H1 (cell line): ENCODE results near the gene ADCY2.

Experiments used
- ASH2L ChIP-seq: fragments of 200-600, 300-600 bp; sonication (generic); IDR thresholded peaks from one replicate; pipeline ENCODE4 v1.7.1; 2017; ENCODE audit warnings: low read length
- CEBPB ChIP-seq: IDR thresholded peaks from 2 replicates; pipeline ENCODE4 v1.6.1; 2012; ENCODE audit warnings: low read depth, low read length
- EP300 ChIP-seq, 2 experiments: IDR thresholded peaks; 1 replicate in 1 of 2; 2 replicates in 1 of 2; pipeline ENCODE4 v1.6.1; 2011 to 2012; ENCODE audit warnings: low read depth in 2 of 2, low read length in 2 of 2, mild to moderate bottlenecking in 2 of 2, borderline replicate concordance in 1 of 2, inconsistent platforms in 1 of 2, moderate library complexity in 1 of 2
- EZH2 ChIP-seq: fragments of 200-600 bp; sonication (generic); IDR thresholded peaks from 2 replicates; pipeline ENCODE4 v1.7.1; 2012; ENCODE audit warnings: low read depth, mild to moderate bottlenecking, moderate library complexity, low read length, inconsistent platforms; ENCODE audit not compliant: severe bottlenecking
- FOSL1 ChIP-seq: IDR thresholded peaks from 2 replicates; pipeline ENCODE4 v1.6.1; 2011; ENCODE audit warnings: mild to moderate bottlenecking, low read depth, low read length, moderate library complexity; ENCODE audit not compliant: insufficient read depth
- POLR2A ChIP-seq, 2 experiments: IDR thresholded peaks; 1 replicate in 1 of 2; 2 replicates in 1 of 2; pipeline ENCODE4 v1.6.1; 2011; ENCODE audit warnings: low read depth in 2 of 2, low read length in 2 of 2, mild to moderate bottlenecking in 2 of 2; ENCODE audit errors: control extremely low read depth in 1 of 2
- RNF2 ChIP-seq: fragments of 200-900, 300-1000 bp; sonication (generic); IDR thresholded peaks from 2 replicates; pipeline ENCODE4 v1.7.1; 2016; ENCODE audit warnings: borderline replicate concordance, low read depth, mild to moderate bottlenecking, antibody characterized with exemption, low read length; ENCODE audit not compliant: poor library complexity, severe bottlenecking; ENCODE audit errors: missing control alignments
- RXRA ChIP-seq: IDR thresholded peaks from 2 replicates; pipeline ENCODE4 v1.6.1; 2011; ENCODE audit warnings: low read depth, mild to moderate bottlenecking, low read length, moderate library complexity; ENCODE audit not compliant: insufficient read depth
- SIN3A ChIP-seq, 2 experiments: IDR thresholded peaks in 1 of 2; conservative IDR thresholded peaks in 1 of 2; 2 replicates each; pipeline ENCODE4 v1.6.1; 2011 to 2012; ENCODE audit warnings: low read length in 2 of 2, improper control_type of control experiment in 1 of 2, low read depth in 1 of 2, mild to moderate bottlenecking in 1 of 2
- SRF ChIP-seq: IDR thresholded peaks from 2 replicates; pipeline ENCODE4 v1.6.1; 2011; ENCODE audit warnings: mild to moderate bottlenecking, low read depth, low read length, moderate library complexity
- YY1 ChIP-seq: IDR thresholded peaks from 2 replicates; pipeline ENCODE4 v1.6.1; 2011; ENCODE audit warnings: low read depth, mild to moderate bottlenecking, low read length
- TF ChIP-seq, protein P1 (sequence below), 3 experiments: IDR thresholded peaks; 1 replicate in 2 of 3; 2 replicates in 1 of 3; pipeline versions ENCODE4 v1.5.1 to v1.6.1; 2011; ENCODE audit warnings: low read length in 3 of 3, mild to moderate bottlenecking in 3 of 3, inconsistent platforms in 2 of 3, low read depth in 1 of 3, moderate library complexity in 1 of 3; ENCODE audit not compliant: insufficient read depth in 1 of 3; ENCODE audit errors: control extremely low read depth in 1 of 3

DNA sequence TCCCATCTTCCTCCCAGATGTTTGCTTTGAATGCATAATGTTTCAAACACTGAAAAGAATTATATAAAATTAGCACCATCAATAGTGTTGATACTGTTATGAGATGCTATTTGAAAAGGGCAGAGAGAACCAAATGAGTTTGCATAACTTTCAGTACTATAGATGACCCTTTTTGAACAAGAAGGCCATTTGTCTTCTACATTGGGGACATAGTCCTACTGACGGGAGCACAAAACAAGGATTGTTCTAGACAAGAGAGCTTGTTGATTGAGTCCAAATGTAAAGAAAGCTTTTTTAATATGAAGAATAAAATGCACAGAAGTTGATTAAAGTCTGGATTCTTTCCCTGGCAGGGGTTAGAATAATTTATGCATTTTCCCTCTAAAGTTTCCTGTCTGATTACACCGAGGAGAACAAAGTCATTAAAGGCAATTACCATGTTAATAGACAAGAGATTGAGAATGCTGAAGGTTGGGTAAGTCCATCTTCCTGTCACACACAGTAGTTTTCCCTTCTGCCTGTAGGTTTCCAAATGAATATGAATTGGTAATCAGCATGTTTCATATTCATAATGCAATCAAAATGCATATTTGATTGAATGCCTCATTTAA, 32.8 kb upstream of the ADCY2 start:
- TF ChIP-seq POLR2A (IDR thresholded peaks at IDR 0.05; ENCODE audit: control extremely low read depth in 1 of 2, low read depth in 2 of 2, low read length in 2 of 2): no peak
- TF ChIP-seq YY1: no peak
- no peak for TF ChIP-seq EZH2
- TF ChIP-seq RNF2: no peak
- TF ChIP-seq ASH2L: no peak
- TF ChIP-seq EP300 (IDR thresholded peaks at IDR 0.05; ENCODE audit: borderline replicate concordance in 1 of 2, low read depth in 2 of 2, low read length in 2 of 2): no peak
- TF ChIP-seq SIN3A (conservative IDR thresholded peaks at IDR 0.05 in 1 of 2, IDR thresholded peaks at IDR 0.05 in 1 of 2; ENCODE audit: low read depth in 1 of 2, low read length in 2 of 2): no peak
- TF ChIP-seq, protein P1, sequence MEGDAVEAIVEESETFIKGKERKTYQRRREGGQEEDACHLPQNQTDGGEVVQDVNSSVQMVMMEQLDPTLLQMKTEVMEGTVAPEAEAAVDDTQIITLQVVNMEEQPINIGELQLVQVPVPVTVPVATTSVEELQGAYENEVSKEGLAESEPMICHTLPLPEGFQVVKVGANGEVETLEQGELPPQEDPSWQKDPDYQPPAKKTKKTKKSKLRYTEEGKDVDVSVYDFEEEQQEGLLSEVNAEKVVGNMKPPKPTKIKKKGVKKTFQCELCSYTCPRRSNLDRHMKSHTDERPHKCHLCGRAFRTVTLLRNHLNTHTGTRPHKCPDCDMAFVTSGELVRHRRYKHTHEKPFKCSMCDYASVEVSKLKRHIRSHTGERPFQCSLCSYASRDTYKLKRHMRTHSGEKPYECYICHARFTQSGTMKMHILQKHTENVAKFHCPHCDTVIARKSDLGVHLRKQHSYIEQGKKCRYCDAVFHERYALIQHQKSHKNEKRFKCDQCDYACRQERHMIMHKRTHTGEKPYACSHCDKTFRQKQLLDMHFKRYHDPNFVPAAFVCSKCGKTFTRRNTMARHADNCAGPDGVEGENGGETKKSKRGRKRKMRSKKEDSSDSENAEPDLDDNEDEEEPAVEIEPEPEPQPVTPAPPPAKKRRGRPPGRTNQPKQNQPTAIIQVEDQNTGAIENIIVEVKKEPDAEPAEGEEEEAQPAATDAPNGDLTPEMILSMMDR (IDR thresholded peaks at IDR 0.05; ENCODE audit: control extremely low read depth in 1 of 3, insufficient read depth in 1 of 3, low read depth in 1 of 3, low read length in 3 of 3): no peak
- TF ChIP-seq RXRA: no peak
- no peak for TF ChIP-seq CEBPB
- no peak for TF ChIP-seq SRF
- TF ChIP-seq FOSL1: no peak
